HG02943 (cell line): ENCODE measurements around the gene TXNDC17.
"Not testable (repeated sequence)": the region's sequence is repeated elsewhere in the genome, so short reads cannot be mapped to it uniquely, and the experiment has no call there.

ENCODE experiments used
- ATAC-seq: cut with Tn5 transposase; IDR thresholded peaks from one replicate; pipeline ENCODE4 v1.9.1; 2021; ENCODE audit warnings: mild to moderate bottlenecking, low read depth, moderate library complexity; ENCODE audit not compliant: unreplicated experiment

The TXNDC17 gene

GRCh38 chr17:6681671-6682070, 40.8 kb downstream of the TXNDC17 start:
- no peak for ATAC-seq

DNA sequence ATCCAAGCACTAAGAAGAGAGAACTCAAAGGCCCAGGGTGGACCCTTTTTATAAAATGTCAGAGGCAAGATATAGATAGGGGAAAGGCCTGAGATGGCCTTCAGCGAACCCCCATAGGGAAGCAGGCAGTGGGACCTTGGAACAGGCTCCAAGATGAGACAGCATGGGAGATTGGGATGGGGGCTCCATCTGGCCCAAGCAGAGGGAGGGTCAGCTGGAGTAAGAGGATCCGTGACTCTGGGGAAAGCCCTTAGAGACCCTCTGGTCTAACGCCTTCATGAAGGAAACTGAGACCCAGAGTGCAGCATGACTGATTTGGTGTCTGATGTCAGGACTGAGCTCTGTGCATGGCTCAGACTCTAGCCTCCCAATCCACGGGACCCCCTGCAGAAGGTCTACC, 41.5 kb downstream of the TXNDC17 start:
- ATAC-seq: no peak

DNA sequence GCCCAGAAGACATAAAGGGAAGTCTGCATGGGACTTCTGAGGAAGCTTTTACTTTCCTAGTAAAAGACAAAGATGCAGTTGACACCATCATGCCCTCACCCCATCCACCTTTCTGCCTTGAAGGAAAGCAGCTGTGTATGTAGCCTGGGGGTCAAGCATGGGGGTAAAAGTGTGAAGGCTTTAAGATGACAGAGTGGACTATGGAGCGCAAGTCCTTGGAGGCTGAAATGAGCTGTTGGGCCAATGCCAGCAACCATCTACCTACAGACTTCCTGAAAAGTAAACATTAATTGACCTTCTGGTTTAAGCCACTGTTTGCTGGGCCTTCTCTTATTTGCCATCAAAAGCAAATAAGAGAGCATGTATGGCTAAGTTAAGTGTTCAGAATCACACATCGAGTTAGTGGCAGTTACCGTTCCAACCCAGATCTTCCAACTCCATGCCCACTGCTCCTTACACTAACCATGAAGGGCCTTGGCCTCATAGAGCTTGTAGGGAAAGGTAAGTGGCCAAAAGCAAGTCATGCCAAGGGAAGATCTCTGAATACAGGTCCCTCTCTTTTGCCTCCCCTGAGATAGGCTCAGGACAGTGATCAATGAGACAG, 42.3 kb downstream of the TXNDC17 start:
- ATAC-seq: no peak

- no peak for ATAC-seq
Measured at GRCh38 chr17:6683730-6684459, 43.0 kb downstream of the TXNDC17 start.

GRCh38 chr17:6684460-6684783, 43.6 kb downstream of the TXNDC17 start:
- no peak for ATAC-seq

GRCh38 chr17:6684881-6685767, 44.3 kb downstream of the TXNDC17 start:
- no peak for ATAC-seq

DNA sequence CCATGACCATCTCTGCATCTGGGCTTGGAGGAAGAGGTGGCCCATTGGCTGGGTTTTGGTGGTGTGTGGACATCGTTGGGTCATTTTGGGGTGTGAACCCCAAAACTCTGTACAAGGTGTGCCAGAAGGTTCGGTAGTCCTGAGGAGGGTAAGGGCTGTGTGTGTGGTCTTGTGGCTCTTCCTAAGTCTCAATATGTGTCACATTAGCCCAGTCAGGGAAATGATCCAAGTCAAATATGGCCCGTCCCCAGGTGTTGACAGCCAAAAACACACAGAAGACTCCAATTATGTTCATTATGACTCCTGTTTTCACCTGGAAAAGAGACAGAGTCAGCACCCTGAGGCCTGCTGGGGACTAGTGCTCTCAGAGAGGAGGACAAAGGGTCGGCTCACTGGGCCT, 45.2 kb downstream of the TXNDC17 start:
- ATAC-seq: no peak

DNA sequence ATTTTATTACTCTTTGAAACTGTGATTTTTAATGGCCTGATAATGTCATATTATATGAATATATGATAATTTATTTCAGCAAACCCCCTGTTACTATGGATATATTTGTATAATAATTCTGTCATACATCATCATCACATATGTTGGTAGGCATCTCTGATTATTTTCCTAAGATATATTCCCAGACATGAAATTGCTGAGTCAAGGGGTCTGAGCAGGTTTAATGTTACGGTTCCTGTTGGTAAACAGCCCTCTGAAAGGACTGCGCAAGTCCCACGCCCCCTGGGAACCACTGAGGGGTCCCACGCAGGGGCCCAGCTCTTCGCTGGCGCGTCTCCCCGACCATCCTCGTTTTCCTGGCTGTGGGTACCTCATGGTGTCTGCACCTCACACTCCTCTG, 48.1 kb downstream of the TXNDC17 start:
- no peak for ATAC-seq

- ATAC-seq: no peak
Measured at GRCh38 chr17:6690641-6691040, 49.8 kb downstream of the TXNDC17 start.

GRCh38 chr17:6691546-6691945, 50.7 kb downstream of the TXNDC17 start:
- no peak for ATAC-seq

- ATAC-seq: not testable (repeated sequence)
Measured at GRCh38 chr17:6691958-6692357, 51.1 kb downstream of the TXNDC17 start.
